GM23338 (cell line): Measurements from ENCODE around the gene MAPKAPK2.

ENCODE experiments used
- CTCF ChIP-seq, 2 experiments: fragments of 200-600 bp in 1 of 2; sonication (generic) in 1 of 2; conservative IDR thresholded peaks; 2 replicates each; pipeline versions ENCODE4 v1.5.1 to v1.6.1; 2016 to 2017; ENCODE audit warnings: antibody characterized with exemption in 2 of 2, low read depth in 2 of 2, mild to moderate bottlenecking in 2 of 2, moderate library complexity in 1 of 2
- EZH2 ChIP-seq: fragments of 200-600 bp; sonication (generic); IDR thresholded peaks from one replicate; pipeline ENCODE4 v1.8.0; 2017; ENCODE audit warnings: antibody characterized with exemption, mild to moderate bottlenecking, low read depth; ENCODE audit not compliant: unreplicated experiment
- EZH2phosphoT487 ChIP-seq: fragments of 200-600 bp; sonication (generic); IDR thresholded peaks from one replicate; pipeline ENCODE4 v1.8.1; 2018; ENCODE audit warnings: antibody characterized with exemption; ENCODE audit not compliant: unreplicated experiment

GRCh38 chr1:206696812-206697585, 12.3 kb downstream of the MAPKAPK2 start:
- TF ChIP-seq EZH2phosphoT487 = no peak
- no peak for TF ChIP-seq CTCF (conservative IDR thresholded peaks at IDR 0.05; ENCODE audit: low read depth in 2 of 2)
- TF ChIP-seq EZH2 = no peak
